Fibroblast of lung (primary cell): ENCODE data around the gene SLC44A4. TPM values are rescaled to one million over a fixed set of nuclear protein-coding genes. Genes with fewer than 3 reads are reported as not detected.

Experiments
- DNase-seq, 2 donors: peaks; one replicate each; pipeline versions ENCODE4 v3.0.0 to v3.0.0-alpha.2; 2010; ENCODE audit warnings: low read depth in 2 of 2
- H2AFZ ChIP-seq: 2 replicates; pipeline ENCODE4 v1.5.1; 2012; ENCODE audit warnings: low read length, control low read depth, inconsistent platforms
- H3K27ac ChIP-seq: 2 replicates; pipeline ENCODE4 v1.5.1; 2011; ENCODE audit warnings: low read length, control low read depth; ENCODE audit not compliant: insufficient read depth
- H3K27me3 ChIP-seq: 2 replicates; pipeline ENCODE4 v1.5.1; 2011; ENCODE audit warnings: mild to moderate bottlenecking, low read length; ENCODE audit not compliant: control insufficient read depth, insufficient read depth
- H3K36me3 ChIP-seq: 2 replicates; pipeline ENCODE4 v1.5.1; 2011; ENCODE audit warnings: low read length; ENCODE audit not compliant: control insufficient read depth, insufficient read depth
- H3K4me1 ChIP-seq: 2 replicates; pipeline ENCODE4 v1.5.1; 2011; ENCODE audit warnings: low read length; ENCODE audit not compliant: control insufficient read depth, insufficient read depth; ENCODE audit errors: extremely low read depth
- H3K4me2 ChIP-seq: 2 replicates; pipeline ENCODE4 v1.5.1; 2011; ENCODE audit warnings: low read length, control low read depth; ENCODE audit not compliant: insufficient read depth; ENCODE audit errors: extremely low read depth
- H3K4me3 ChIP-seq, 4 experiments: fragments of 200-600 bp in 1 of 4; sonication (generic) in 1 of 4; replicated peaks in 1 of 4; 2 replicates each; pipeline ENCODE4 v1.5.1; 2011 to 2016; ENCODE audit warnings: low read length in 4 of 4, low read depth in 3 of 4, mild to moderate bottlenecking in 3 of 4, control low read depth in 2 of 4, inconsistent platforms in 1 of 4, mixed read lengths in 1 of 4; ENCODE audit not compliant: insufficient read depth in 1 of 4; ENCODE audit errors: control extremely low read depth in 1 of 4
- H3K79me2 ChIP-seq: 2 replicates; pipeline ENCODE4 v1.5.1; 2012; ENCODE audit warnings: mild to moderate bottlenecking, low read length, inconsistent platforms; ENCODE audit not compliant: control insufficient read depth, insufficient read depth
- H3K9ac ChIP-seq: 2 replicates; pipeline ENCODE4 v1.5.1; 2011; ENCODE audit warnings: mild to moderate bottlenecking, low read length, control low read depth; ENCODE audit not compliant: insufficient read depth
- H3K9me3 ChIP-seq: 2 replicates; pipeline ENCODE4 v1.5.1; 2012; ENCODE audit warnings: low read depth, low read length; ENCODE audit not compliant: control insufficient read depth, insufficient read depth
- H4K20me1 ChIP-seq: 2 replicates; pipeline ENCODE4 v1.5.1; 2011; ENCODE audit warnings: low read length; ENCODE audit not compliant: control insufficient read depth, insufficient read depth; ENCODE audit errors: extremely low read depth
- CTCF ChIP-seq, 2 donors: IDR thresholded peaks in 1 of 2; conservative IDR thresholded peaks in 1 of 2; 1 replicate in 1 of 2; 2 replicates in 1 of 2; pipeline ENCODE4 v1.5.1; 2011 to 2012; ENCODE audit warnings: low read length in 2 of 2, control low read depth in 1 of 2, inconsistent platforms in 1 of 2, low read depth in 1 of 2, mild to moderate bottlenecking in 1 of 2
- EZH2 ChIP-seq: IDR thresholded peaks from 2 replicates; pipeline ENCODE4 v1.5.1; 2012; ENCODE audit warnings: low read length, control low read depth, mild to moderate bottlenecking; ENCODE audit errors: missing control alignments
- polyA plus RNA-seq, 2 donors: library from polyadenylated mRNA; depleted of rRNA in 1 of 2; stranded (reverse) in 1 of 2; unstranded in 1 of 2; fragments of >200 nt; gene quantifications; 2 replicates each; pipeline ENCODE4 v1.2.1, GENCODE V29; 2011 to 2012; ENCODE audit warnings: missing spikeins in 1 of 2
- total RNA-seq: library from RNA; depleted of rRNA; stranded (reverse); fragments of >200 nt; gene quantifications from 2 replicates; pipeline ENCODE4 v1.2.1, GENCODE V29; 2014

The SLC44A4 gene
- total and polyA plus RNA-seq, 2 donors (not counting 1 experiment from before 2014, with no cell fraction given): not detected

- no peak overlapping the region for H2AFZ ChIP-seq
- H3K79me2 ChIP-seq: no peaks in the 10 kb centered on the region
- no peaks in the 10 kb centered on the region for H3K9me3 ChIP-seq
- H3K4me2 ChIP-seq: no peak overlapping the region
- peak in 1 of 2 donors; percentile 37 for DNase-seq
- H3K27me3 ChIP-seq: no peaks in the 10 kb centered on the region
- TF ChIP-seq EZH2: no peak
- no peak for TF ChIP-seq CTCF (conservative IDR thresholded peaks at IDR 0.05 in 1 of 2, IDR thresholded peaks at IDR 0.05 in 1 of 2; ENCODE audit: low read depth in 1 of 2, low read length in 2 of 2)
- H3K9ac ChIP-seq: no peak overlapping the region
- no peak overlapping the region for H3K27ac ChIP-seq
- no peak overlapping the region for H3K4me3 ChIP-seq
- H3K36me3 ChIP-seq: peaks cover 4% of the 10 kb centered on the region
- H4K20me1 ChIP-seq: no peaks in the 10 kb centered on the region
- no peaks in the 10 kb centered on the region for H3K4me1 ChIP-seq
Observed at GRCh38 chr6:31874836-31875572, 3.8 kb downstream of the SLC44A4 start.

GRCh38 chr6:31874084-31874670, 4.6 kb downstream of the SLC44A4 start:
- Histone ChIP-seq H4K20me1 (no peaks in the 10 kb centered on the region), H3K36me3 (no peaks in the 10 kb centered on the region), H3K4me2 (no peak overlapping the region), H3K27ac (no peak overlapping the region), H2AFZ (no peak overlapping the region), H3K9ac (no peak overlapping the region), H3K4me1 (no peaks in the 10 kb centered on the region), H3K79me2 (no peaks in the 10 kb centered on the region), H3K9me3 (no peaks in the 10 kb centered on the region), H3K4me3 (no peak overlapping the region), H3K27me3 (no peaks in the 10 kb centered on the region)
- TF ChIP-seq CTCF (conservative IDR thresholded peaks at IDR 0.05 in 1 of 2, IDR thresholded peaks at IDR 0.05 in 1 of 2; ENCODE audit: low read depth in 1 of 2, low read length in 2 of 2): no peak
- TF ChIP-seq EZH2: no peak
- no peak for DNase-seq

DNA sequence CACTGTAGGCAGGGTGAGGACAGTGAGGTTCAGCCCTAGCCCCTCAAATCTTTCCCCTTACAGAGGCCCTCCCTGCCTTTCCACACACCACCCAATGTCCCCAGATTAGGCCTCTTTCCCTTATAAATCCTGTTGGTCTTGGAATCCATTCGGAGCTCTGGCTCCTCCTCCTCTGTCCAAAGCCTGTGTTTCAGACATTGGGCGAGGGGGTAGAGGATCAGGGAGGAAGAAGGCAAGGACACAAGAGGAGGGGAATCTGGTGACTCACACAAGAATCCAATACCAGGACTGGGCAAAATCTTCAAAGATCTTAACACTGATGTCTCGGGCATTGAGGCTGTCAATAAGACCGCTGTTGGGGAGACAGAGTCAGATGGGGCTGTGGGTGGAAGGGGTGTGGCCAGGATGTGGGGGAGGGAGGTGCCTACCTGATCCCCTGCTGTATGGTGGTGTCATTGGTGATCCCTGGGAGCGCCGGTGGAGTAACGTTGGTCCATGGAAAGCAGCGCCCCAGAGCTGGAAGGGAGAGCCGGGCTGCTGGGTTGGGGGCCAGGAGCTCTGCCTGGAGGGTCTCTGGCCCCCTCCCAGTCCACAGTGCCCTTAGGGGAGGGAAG, 7.6 kb downstream of the SLC44A4 start:
- Histone ChIP-seq H3K9me3 (no peaks in the 10 kb centered on the region), H3K9ac (no peak overlapping the region), H3K27ac (no peak overlapping the region), H3K27me3 (no peaks in the 10 kb centered on the region), H4K20me1 (no peaks in the 10 kb centered on the region), H3K4me1 (no peaks in the 10 kb centered on the region), H3K36me3 (no peaks in the 10 kb centered on the region), H3K4me3 (no peak overlapping the region), H3K79me2 (no peaks in the 10 kb centered on the region), H2AFZ (no peak overlapping the region), H3K4me2 (no peak overlapping the region)
- peak; percentile 20 to 36 for DNase-seq
- no peak for TF ChIP-seq EZH2
- TF ChIP-seq CTCF (conservative IDR thresholded peaks at IDR 0.05 in 1 of 2, IDR thresholded peaks at IDR 0.05 in 1 of 2; ENCODE audit: low read depth in 1 of 2, low read length in 2 of 2): no peak
